HCT116 (cell line): ENCODE results near the gene MELTF. TPM values are rescaled to one million over a fixed set of nuclear protein-coding genes. Genes with fewer than 3 reads are reported as not detected.
A peak's percentile ranks its signal among the peaks of the same experiment; 100 is the strongest.

ENCODE experiments used
- ATAC-seq: fragments of 200-7000 bp; cut with Tn5 transposase; 2 replicates; pipeline ENCODE4 v1.9.1; 2020; ENCODE audit warnings: mild to moderate bottlenecking, moderate library complexity
- Bru-seq: library from RNA; stranded (reverse); fragments of 400-500 nt; gene quantifications from one replicate; lab custom pipeline; 2021; lab: Mats Ljungman, UMichigan
- BruChase-seq, 2 experiments: library from RNA; stranded (reverse); fragments of 400-500 nt; gene quantifications; one replicate each; lab custom pipeline; 2021; lab: Mats Ljungman, UMichigan
- BruUV-seq: library from RNA; stranded (reverse); fragments of 400-500 nt; replicated peaks from 2 replicates; lab custom pipeline; 2021; lab: Mats Ljungman, UMichigan
- CTCF ChIA-PET: fragments of 300-600 bp; sonication (Branson Sonifier 250); formaldehyde crosslinking; loops from one replicate; lab custom pipeline; 2021; ENCODE audit warnings: antibody characterized with exemption; lab: Charles Lee
- POLR2A ChIA-PET: fragments of 300-600, 350-600 bp; sonication (Branson Sonifier 250); formaldehyde crosslinking; loops from one replicate; lab custom pipeline; 2021; ENCODE audit warnings: antibody characterized with exemption; lab: Charles Lee
- RAD21 ChIA-PET, 2 experiments: fragments of 300-600 bp; sonication (Branson Sonifier 250); formaldehyde crosslinking; loops; one replicate each; lab custom pipeline; 2023; ENCODE audit warnings: low total read pairs in 2 of 2; ENCODE audit not compliant: uncharacterized antibody in 2 of 2, unreplicated experiment in 2 of 2, low non-redundant PET in 1 of 2; lab: Charles Lee
- DNase-seq: peaks from one replicate; pipeline ENCODE4 v3.0.0-alpha.2; 2010; ENCODE audit warnings: low read depth, low spot score
- H2AFZ ChIP-seq: fragments of 200-600 bp; shearing (Covaris generic), sonication (generic); 2 replicates; pipeline ENCODE4 v1.6.1; 2017; ENCODE audit warnings: low read depth, mixed run types, mixed read lengths, antibody characterized with exemption, low read length; ENCODE audit not compliant: poor library complexity, severe bottlenecking
- H3K27ac ChIP-seq: 2 replicates; pipeline ENCODE4 v1.5.1; 2012; ENCODE audit warnings: low read depth, low read length
- H3K27me3 ChIP-seq: fragments of 200-600 bp; sonication (generic); 2 replicates; pipeline ENCODE4 v1.6.1; 2016; ENCODE audit warnings: mixed run types, low read length, mixed read lengths; ENCODE audit not compliant: insufficient read depth
- H3K36me3 ChIP-seq, 2 experiments: fragments of 200-500 bp in 1 of 2; fragments of 200-600 bp in 1 of 2; sonication (Bioruptor generic) in 1 of 2; sonication (generic) in 1 of 2; 2 replicates each; pipeline versions ENCODE4 v1.5.1 to v1.6.1; 2014 to 2016; ENCODE audit warnings: low read length in 2 of 2, inconsistent platforms in 1 of 2, mixed read lengths in 1 of 2, mixed run types in 1 of 2; ENCODE audit not compliant: insufficient read depth in 2 of 2, control insufficient read depth in 1 of 2
- H3K4me1 ChIP-seq, 2 experiments: fragments of 200-600 bp in 1 of 2; sonication (generic) in 1 of 2; 2 replicates each; pipeline versions ENCODE4 v1.5.1 to v1.6.1; 2012 to 2017; ENCODE audit warnings: low read length in 2 of 2, inconsistent platforms in 1 of 2, mild to moderate bottlenecking in 1 of 2, mixed read lengths in 1 of 2, mixed run types in 1 of 2, moderate library complexity in 1 of 2; ENCODE audit not compliant: insufficient read depth in 2 of 2, control insufficient read depth in 1 of 2
- H3K4me2 ChIP-seq: fragments of 200-600 bp; sonication (generic); 2 replicates; pipeline ENCODE4 v1.6.1; 2017; ENCODE audit warnings: mixed run types, low read length, mixed read lengths
- H3K4me3 ChIP-seq, 2 experiments: fragments of 200-600 bp in 1 of 2; sonication (generic) in 1 of 2; replicated peaks in 1 of 2; 2 replicates each; pipeline ENCODE4 v1.5.1; 2011 to 2016; ENCODE audit warnings: low read length in 2 of 2, control low read depth in 1 of 2, low read depth in 1 of 2, mild to moderate bottlenecking in 1 of 2, mixed read lengths in 1 of 2, mixed run types in 1 of 2
- H3K79me2 ChIP-seq: fragments of 200-600 bp; sonication (generic); 2 replicates; pipeline ENCODE4 v1.6.1; 2017; ENCODE audit warnings: mild to moderate bottlenecking, mixed run types, low read length, moderate library complexity, mixed read lengths; ENCODE audit not compliant: insufficient read depth
- H3K9ac ChIP-seq: fragments of 200-600 bp; sonication (generic); 2 replicates; pipeline ENCODE4 v1.6.1; 2016; ENCODE audit warnings: low read length, mixed read lengths
- H3K9me2 ChIP-seq: fragments of 200-600 bp; sonication (generic), shearing (Covaris generic); 2 replicates; pipeline ENCODE4 v1.6.1; 2017; ENCODE audit warnings: mixed run types, mild to moderate bottlenecking, moderate library complexity; ENCODE audit not compliant: insufficient read depth
- H3K9me3 ChIP-seq, 2 experiments: fragments of 200-500 bp in 1 of 2; fragments of 200-600 bp in 1 of 2; sonication (Bioruptor generic) in 1 of 2; sonication (generic) in 1 of 2; 2 replicates each; pipeline ENCODE4 v1.6.1; 2014 to 2017; ENCODE audit warnings: low read length in 2 of 2, mixed read lengths in 2 of 2, inconsistent platforms in 1 of 2, low read depth in 1 of 2, mild to moderate bottlenecking in 1 of 2, mixed run types in 1 of 2, moderate library complexity in 1 of 2; ENCODE audit not compliant: control insufficient read depth in 1 of 2, insufficient read depth in 1 of 2
- H4K20me1 ChIP-seq: fragments of 200-600 bp; sonication (generic), shearing (Covaris generic); 2 replicates; pipeline ENCODE4 v1.6.1; 2017; ENCODE audit warnings: mixed run types, mild to moderate bottlenecking, moderate library complexity; ENCODE audit not compliant: insufficient read depth
- ATF3 ChIP-seq: IDR thresholded peaks from 2 replicates; pipeline ENCODE4 v1.6.1; 2012
- CBX3 ChIP-seq: IDR thresholded peaks from 2 replicates; pipeline ENCODE4 v1.6.1; 2012; ENCODE audit warnings: low read depth
- CEBPB ChIP-seq: IDR thresholded peaks from 2 replicates; pipeline ENCODE4 v1.6.1; 2012; ENCODE audit warnings: low read depth
- CTCF ChIP-seq, 3 experiments: fragments of 200-600 bp in 1 of 3; sonication (generic) in 1 of 3; IDR thresholded peaks in 2 of 3; conservative IDR thresholded peaks in 1 of 3; 2 replicates each; pipeline ENCODE4 v1.5.1; 2012 to 2017; ENCODE audit warnings: low read depth in 2 of 3, low read length in 2 of 3, antibody characterized with exemption in 1 of 3, borderline replicate concordance in 1 of 3, control low read depth in 1 of 3, mild to moderate bottlenecking in 1 of 3, mixed read lengths in 1 of 3, mixed run types in 1 of 3, moderate library complexity in 1 of 3; ENCODE audit not compliant: insufficient read depth in 1 of 3
- EGR1 ChIP-seq: IDR thresholded peaks from 2 replicates; pipeline ENCODE4 v1.6.1; 2012; ENCODE audit warnings: low read depth
- ELF1 ChIP-seq: IDR thresholded peaks from 2 replicates; pipeline ENCODE4 v1.6.1; 2012; ENCODE audit warnings: low read depth, borderline replicate concordance
- EZH2phosphoT487 ChIP-seq: fragments of 200-600 bp; IDR thresholded peaks from 2 replicates; pipeline ENCODE4 v1.6.1; 2018; ENCODE audit warnings: antibody characterized with exemption, borderline replicate concordance
- FOSL1 ChIP-seq: IDR thresholded peaks from 2 replicates; pipeline ENCODE4 v1.6.1; 2012; ENCODE audit warnings: low read depth
- JUND ChIP-seq: IDR thresholded peaks from 2 replicates; pipeline ENCODE4 v1.6.1; 2012
- POLR2A ChIP-seq: IDR thresholded peaks from 2 replicates; pipeline ENCODE4 v1.7.0; 2011; ENCODE audit warnings: borderline replicate concordance; ENCODE audit not compliant: insufficient read depth, insufficient read length; ENCODE audit errors: extremely low read depth
- POLR2AphosphoS5 ChIP-seq: IDR thresholded peaks from 2 replicates; pipeline ENCODE4 v1.6.1; 2011; ENCODE audit warnings: mild to moderate bottlenecking, low read depth, low read length, moderate library complexity
- RAD21 ChIP-seq: IDR thresholded peaks from 2 replicates; pipeline ENCODE4 v1.6.1; 2012; ENCODE audit warnings: low read depth, mild to moderate bottlenecking
- SIN3A ChIP-seq: IDR thresholded peaks from 2 replicates; pipeline ENCODE4 v1.6.1; 2012; ENCODE audit warnings: low read depth
- SP1 ChIP-seq: IDR thresholded peaks from 2 replicates; pipeline ENCODE4 v1.6.1; 2012; ENCODE audit warnings: low read depth
- SRF ChIP-seq: IDR thresholded peaks from 2 replicates; pipeline ENCODE4 v1.6.1; 2012; ENCODE audit warnings: low read depth
- TCF7L2 ChIP-seq: IDR thresholded peaks from 2 replicates; pipeline ENCODE4 v1.7.0; 2011; ENCODE audit warnings: borderline replicate concordance, inconsistent platforms; ENCODE audit not compliant: insufficient read depth, insufficient read length; ENCODE audit errors: extremely low read depth
- YY1 ChIP-seq: IDR thresholded peaks from 2 replicates; pipeline ENCODE4 v1.6.1; 2011; ENCODE audit warnings: low read length, low read depth, moderate library complexity, mild to moderate bottlenecking; ENCODE audit not compliant: insufficient replicate concordance; ENCODE audit errors: extremely low read depth
- ZFX ChIP-seq: fragments of 450-650 bp; IDR thresholded peaks from 2 replicates; pipeline ENCODE4 v1.6.1; 2017
- ZNF274 ChIP-seq: fragments of 200-500 bp; sonication (Bioruptor generic); IDR thresholded peaks from 2 replicates; pipeline ENCODE4 v1.6.1; 2014; ENCODE audit warnings: mild to moderate bottlenecking, low read depth, low read length, inconsistent platforms
- intact Hi-C: fragments of 100-400 bp; cut with micrococcal nuclease; formaldehyde crosslinking; loops from 2 replicates; pipeline ENCODE4 v1.10.0; 2022
- long read RNA-seq: library from polyadenylated mRNA; unstranded; transcript quantifications from one replicate; pipeline ENCODE4 v2.0.0, GENCODE V29; 2021; ENCODE audit not compliant: unreplicated experiment
- polyA plus RNA-seq: library from polyadenylated mRNA; unstranded; fragments of >200 nt; gene quantifications from 2 replicates; pipeline ENCODE4 v1.2.1, GENCODE V29; 2012; ENCODE audit warnings: missing spikeins
- total RNA-seq: library from RNA; stranded (reverse); gene quantifications from one replicate; pipeline ENCODE4 v1.2.1, GENCODE V29; 2021; ENCODE audit not compliant: unreplicated experiment
- TF ChIP-seq, protein P1 (sequence below): IDR thresholded peaks from 2 replicates; pipeline ENCODE4 v1.6.1; 2012
- TF ChIP-seq, protein P2 (sequence below): IDR thresholded peaks from 2 replicates; pipeline ENCODE4 v1.6.1; 2011; ENCODE audit warnings: mild to moderate bottlenecking, low read length, moderate library complexity; ENCODE audit not compliant: insufficient replicate concordance; ENCODE audit errors: extremely low read depth

MELTF gene
- total RNA-seq (47.6 TPM), Bru-seq, nascent RNA (percentile 75 among the genes with signal in this experiment), BruChase-seq, experiment 1, labeled RNA remaining after a 6-hour chase (percentile 82 among the genes with signal in this experiment), BruChase-seq, experiment 2, labeled RNA remaining after a 2-hour chase (percentile 78 among the genes with signal in this experiment)
- 33.9 and 37.7 TPM in 2 replicates for polyA plus RNA-seq
- long read RNA-seq, transcript MELTF-202 (7 exons, 1,650 nt), result major isoform, 10 of 76 reads
- long read RNA-seq, partial matches to known transcripts, result 20 of 76 reads
- long read RNA-seq, other reads (novel, unspliced or antisense), result 44 of 76 reads

GRCh38 chr3:197029511-197030167, at the start of gene MELTF:
MELTF (minus strand) TSS chr3:197029817; CDS start chr3:197029702, 115 bp downstream.
- Histone ChIP-seq H2AFZ (no peak within 1 kb of the TSS), H3K4me1 (peaks cover 25 to 40% of the 10 kb centered on the region in 2 experiments), H3K4me3 (peak within 1 kb of the TSS; percentile 78 to 88), H3K36me3 (peaks cover 2 to 7% of the 10 kb centered on the region in 2 experiments; a peak in 3 of 4 replicates), H3K9me2 (no peaks in the 10 kb centered on the region), H3K4me2 (peak within 1 kb of the TSS; percentile 97), H3K27ac (peak within 1 kb of the TSS; percentile 90), H3K27me3 (no peaks in the 10 kb centered on the region), H3K79me2 (peaks cover 26% of the 10 kb centered on the region), H3K9me3 (no peaks in the 10 kb centered on the region), H3K9ac (peak within 1 kb of the TSS; percentile 99), H4K20me1 (no peaks in the 10 kb centered on the region)
- no TSS peak for BruUV-seq
- ATAC-seq (peak; percentile 80), DNase-seq (no peak)
- CTCF ChIA-PET, result interaction anchor here (0.7 to 2.2 kb wide), 5 partner anchors 9 to 20 kb away, joined by 3 to 9 read pairs (median 8); no protein-coding TSS in a partner anchor
- intact Hi-C loops, result loop anchor here (2.0 kb wide), 1 partner anchor 25 kb away; no protein-coding TSS in a partner anchor
- RAD21 ChIA-PET, result no interaction called here
- POLR2A ChIA-PET, result interaction anchor here (1.3 to 1.6 kb wide), 2 partner anchors 25 to 501 kb away, joined by 3 to 5 read pairs; no protein-coding TSS in a partner anchor
- TF ChIP-seq, protein P1, sequence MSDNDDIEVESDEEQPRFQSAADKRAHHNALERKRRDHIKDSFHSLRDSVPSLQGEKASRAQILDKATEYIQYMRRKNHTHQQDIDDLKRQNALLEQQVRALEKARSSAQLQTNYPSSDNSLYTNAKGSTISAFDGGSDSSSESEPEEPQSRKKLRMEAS, result no peak
- TF ChIP-seq YY1 (peak; percentile 56), CEBPB (no peak), ELF1 (no peak), SRF (no peak), CTCF (IDR thresholded peaks at IDR 0.05 in 2 of 3, conservative IDR thresholded peaks at IDR 0.05 in 1 of 3; ENCODE audit: borderline replicate concordance in 1 of 3, insufficient read depth in 1 of 3, low read depth in 2 of 3, low read length in 2 of 3) (peak in 2 of 3 experiments; percentile 65 to 82; a peak in 4 of 6 replicates), POLR2AphosphoS5 (peak; percentile 81), POLR2A (no peak), SIN3A (no peak), CBX3 (no peak), EZH2phosphoT487 (no peak), ZNF274 (no peak), TCF7L2 (no peak), ZFX (peak; percentile 32), FOSL1 (no peak), EGR1 (no peak), JUND (no peak), SP1 (no peak), ATF3 (no peak), RAD21 (no peak)
- TF ChIP-seq, protein P2, sequence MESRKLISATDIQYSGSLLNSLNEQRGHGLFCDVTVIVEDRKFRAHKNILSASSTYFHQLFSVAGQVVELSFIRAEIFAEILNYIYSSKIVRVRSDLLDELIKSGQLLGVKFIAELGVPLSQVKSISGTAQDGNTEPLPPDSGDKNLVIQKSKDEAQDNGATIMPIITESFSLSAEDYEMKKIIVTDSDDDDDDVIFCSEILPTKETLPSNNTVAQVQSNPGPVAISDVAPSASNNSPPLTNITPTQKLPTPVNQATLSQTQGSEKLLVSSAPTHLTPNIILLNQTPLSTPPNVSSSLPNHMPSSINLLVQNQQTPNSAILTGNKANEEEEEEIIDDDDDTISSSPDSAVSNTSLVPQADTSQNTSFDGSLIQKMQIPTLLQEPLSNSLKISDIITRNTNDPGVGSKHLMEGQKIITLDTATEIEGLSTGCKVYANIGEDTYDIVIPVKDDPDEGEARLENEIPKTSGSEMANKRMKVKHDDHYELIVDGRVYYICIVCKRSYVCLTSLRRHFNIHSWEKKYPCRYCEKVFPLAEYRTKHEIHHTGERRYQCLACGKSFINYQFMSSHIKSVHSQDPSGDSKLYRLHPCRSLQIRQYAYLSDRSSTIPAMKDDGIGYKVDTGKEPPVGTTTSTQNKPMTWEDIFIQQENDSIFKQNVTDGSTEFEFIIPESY, result no peak
